Stimulated activated naive CD4-positive, alpha-beta T cell (primary cell): ENCODE measurements around the gene CDKAL1.
"Not testable (repeated sequence)": the region's sequence is repeated elsewhere in the genome, so short reads cannot be mapped to it uniquely, and the experiment has no call there.

Experiments used
- DNase-seq, 6 experiments: peaks; one replicate each; lab custom pipeline; 2025; lab: John Stamatoyannopoulos, UW

Gene CDKAL1

DNA sequence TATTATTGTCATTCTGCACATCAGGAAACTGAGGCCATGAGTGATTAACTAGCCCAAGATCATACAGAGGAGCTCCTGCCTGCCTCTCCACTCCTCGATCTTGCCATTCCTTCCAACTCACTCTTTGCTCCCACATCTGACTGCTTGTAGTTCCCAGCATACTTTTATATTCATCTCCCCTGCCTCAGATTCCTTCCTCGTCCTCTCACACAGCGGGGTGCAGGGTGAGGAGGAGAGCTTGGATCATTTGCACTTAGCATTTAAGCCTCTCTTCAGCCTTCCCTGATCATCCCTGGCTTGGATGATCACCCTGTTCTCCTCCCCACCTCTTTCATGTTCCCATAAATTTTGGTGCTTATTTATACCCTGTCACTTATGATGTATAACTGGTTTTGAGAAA is 544.2 kb downstream of the CDKAL1 start:
- no peak for DNase-seq

DNA sequence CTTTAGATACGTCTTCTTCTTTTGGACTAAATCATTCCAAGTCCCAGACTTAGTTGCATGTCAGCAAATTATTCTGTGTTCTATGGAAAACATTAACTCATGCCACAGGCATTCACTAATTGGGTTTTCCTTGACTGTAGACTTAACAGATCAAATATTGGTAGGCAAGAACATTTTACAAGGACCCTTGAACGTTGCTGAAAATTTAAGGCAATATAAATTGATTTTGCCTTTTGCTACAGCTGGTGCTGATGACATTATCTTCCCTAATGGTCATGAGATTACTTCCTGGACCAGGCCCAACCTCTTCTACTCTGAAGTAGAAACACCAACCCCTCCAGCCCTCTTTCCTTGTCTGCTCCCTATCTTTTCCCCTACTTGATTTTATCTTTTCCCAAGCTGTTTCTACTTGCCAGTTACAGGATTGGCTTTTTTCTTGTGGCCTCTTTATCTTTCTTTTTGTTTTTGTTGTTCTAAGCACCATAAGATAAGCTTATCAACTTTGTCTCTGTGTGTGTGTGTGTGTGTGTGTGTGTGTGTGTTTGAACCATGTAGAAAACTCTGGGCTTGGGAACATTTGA is 545.3 kb downstream of the CDKAL1 start:
- DNase-seq, result no peak

DNA sequence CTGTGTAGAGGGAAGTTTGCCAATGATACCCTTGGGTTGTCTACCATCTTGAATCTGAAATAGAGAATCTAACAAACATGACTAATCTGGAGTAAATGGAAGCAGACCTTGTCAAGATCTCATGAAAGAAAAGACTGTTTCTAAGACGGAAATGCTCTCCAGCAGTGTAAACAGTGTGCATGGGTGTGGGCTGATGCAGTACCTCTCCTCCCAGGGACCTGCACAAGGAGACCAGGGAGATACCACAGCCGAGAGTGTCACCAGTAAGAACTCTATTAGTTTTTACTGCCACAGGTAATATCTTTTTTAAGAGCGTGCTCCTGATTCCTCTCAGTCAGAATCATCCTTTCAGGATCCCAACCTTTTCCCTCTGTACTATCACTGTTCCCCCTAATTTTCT is 546.0 kb downstream of the CDKAL1 start:
- no peak for DNase-seq

DNA sequence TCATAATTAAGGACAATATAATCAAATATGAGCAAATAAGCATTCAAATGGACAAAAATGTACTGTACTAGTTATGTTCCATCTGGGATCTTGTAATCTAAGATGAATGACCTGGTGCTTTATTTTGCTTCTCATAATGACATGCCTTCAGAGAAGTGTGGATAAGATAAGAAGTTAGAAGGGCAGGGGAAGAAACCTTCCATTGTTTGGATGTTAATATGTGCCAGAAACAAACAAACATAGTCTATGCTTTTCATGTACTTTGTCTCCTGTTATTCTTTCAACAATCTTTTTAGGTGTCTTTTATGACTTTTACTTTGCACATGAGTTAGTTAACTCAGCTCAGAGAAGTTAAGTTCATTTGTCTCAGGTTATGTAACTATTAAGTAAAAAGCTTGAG is 547.8 kb downstream of the CDKAL1 start:
- no peak for DNase-seq

DNA sequence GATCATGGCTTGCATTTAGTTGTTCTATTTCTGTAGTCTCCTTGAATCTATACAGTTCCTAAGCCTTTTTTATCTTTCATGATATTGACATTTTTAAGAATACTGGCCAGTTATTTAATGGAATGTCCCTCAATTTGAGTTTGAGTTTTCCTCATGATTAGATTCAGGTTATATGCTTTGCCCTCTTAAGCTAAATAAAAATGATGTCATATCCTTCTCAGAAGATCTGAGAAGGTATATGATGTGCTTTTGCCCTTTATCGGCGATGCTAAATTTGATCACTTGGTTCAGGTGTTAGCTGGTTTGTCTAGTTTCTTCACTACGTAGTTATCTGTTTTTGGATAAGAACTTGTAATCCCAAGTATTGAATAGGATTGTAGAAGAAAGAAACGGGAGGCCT is 549.5 kb downstream of the CDKAL1 start:
- DNase-seq, result no peak

DNA sequence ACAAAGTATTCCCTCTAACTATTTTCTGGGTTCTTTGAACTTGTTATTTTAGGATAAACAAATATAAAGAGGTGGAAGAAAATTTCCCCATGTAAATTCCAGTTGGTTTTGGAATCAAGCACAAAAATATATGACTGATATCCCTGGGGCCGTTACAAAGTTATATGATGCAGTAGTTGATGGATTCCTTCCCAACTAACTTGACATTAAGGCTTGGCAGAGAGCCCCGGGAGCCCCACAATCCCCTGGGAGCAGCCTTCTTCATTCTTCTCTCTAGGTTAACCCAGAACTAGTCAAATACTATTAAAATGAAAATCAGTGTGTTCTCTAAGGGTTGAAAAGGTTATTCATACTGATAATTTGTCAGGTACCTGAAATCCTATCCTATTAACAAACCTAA is 550.4 kb downstream of the CDKAL1 start:
- DNase-seq, result no peak

DNA sequence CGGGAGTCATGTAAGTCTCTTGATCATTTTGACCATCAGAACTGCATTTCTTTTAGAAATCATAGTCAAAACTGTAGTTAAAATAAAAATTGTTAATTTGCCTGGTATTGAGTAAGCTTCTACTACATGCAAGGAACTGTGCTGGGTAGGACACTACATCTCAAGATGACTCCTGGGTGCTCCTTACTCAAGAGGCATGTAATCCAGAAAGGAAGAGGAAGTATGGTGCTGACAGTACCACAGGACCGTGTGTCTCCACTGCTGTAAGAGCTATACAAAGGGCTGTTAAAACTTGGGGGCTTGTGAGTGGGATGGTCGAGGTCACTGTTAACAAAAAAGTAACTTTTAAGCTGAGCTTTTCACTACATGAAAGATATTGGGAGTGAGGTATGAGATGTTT is 551.0 kb downstream of the CDKAL1 start:
- no peak for DNase-seq

DNA sequence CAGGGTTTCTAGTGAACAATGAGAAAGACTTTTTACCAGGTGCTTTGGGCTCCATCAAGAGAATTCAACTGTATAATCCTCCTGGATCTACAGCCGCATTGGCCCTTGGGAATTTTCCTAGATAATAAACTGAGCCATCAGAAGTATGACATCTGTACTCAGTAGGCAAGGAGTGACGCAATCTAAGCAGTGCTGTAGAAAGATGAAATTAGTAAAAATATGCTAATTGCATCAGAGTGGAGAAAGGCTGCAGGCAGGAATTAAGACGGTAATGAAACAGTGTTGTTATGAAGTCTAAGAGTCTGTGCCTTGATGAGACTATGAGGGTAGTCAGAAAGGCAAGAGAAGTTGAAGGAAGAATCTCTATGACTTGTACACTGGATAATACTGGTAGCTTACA is 551.4 kb downstream of the CDKAL1 start:
- DNase-seq, result no peak

DNA sequence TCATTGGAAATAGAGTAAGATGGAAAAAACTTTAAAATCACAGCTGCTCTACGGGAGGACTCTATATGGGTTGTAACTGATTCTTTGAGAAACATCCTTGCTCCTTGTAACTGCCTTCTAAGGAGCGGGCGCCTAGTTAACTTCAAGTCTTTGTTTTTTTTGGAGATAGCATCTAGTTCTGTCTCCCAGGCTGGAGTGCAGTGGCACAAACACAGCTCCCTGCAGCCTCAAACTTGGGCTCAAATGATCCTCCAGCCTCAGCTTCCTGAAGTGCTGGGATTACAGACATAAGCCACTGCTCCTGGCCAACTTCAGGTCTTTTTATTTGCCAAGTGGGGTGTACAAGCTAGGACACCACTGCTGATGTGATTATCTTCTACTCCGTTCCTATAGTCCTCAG is 552.9 kb downstream of the CDKAL1 start:
- DNase-seq, result no peak

DNA sequence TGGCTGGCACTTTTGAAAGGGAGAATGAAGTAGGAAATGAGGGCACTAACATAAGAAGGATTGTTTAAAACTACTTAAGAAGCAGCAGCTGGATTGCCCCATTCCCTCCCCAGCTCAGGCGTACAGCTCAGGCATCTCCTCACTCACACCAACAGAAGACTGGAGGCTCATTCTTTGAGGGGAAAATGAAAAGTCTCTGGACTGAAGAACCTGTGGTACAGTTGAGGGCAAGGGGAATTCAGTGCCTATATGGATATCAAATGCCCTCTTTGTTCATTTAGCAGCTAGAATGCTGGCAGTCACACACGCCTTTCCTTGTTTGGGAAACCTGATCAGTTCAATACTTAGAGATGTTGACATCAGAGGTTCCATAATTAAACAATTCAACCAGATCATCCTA is 557.2 kb downstream of the CDKAL1 start:
- DNase-seq, result no peak

DNA sequence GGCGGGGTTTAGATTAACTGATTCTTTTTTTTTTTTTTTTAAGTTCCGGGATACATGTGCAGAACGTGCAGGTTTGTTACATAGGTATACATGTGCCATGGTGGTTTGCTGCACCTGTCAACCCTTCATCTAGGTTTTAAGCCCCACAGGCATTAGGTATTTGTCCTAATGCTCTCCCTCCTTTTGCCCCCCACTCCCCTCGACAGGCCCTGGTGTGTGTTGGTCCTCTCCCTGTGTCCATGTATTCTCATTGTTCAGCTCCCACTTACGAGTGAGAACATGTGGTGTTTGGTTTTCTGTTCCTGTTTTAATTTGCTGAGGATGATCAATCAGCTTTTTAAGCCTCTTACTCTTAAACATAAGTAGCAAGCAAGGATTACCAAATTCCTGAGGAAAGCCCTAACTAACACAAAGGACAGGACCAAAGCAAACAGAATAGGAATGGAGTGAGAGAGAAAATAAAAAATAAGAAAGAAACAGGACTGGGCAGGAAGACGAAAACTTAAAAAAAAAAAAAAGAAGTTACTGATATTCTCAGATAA is 558.0 kb downstream of the CDKAL1 start:
- DNase-seq, result not testable (repeated sequence)

DNA sequence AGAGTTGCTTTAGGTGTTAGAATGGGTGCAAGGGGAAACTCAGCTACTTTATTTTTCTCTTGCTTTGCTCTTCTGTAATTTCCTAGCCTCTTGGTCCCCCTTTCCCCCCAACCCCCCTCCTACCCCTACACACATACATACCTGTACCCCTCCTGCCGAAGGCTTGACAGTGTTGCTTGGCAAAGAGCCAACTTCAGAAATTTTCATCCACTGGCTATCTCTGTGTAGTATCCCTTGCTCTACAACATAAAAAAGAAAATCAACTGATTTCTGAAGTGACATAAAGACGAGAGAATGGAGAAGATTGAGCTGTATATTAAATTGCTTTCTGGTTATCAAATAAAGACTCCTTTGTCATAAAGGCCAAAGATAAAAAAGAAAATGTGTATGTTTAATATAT is 561.2 kb downstream of the CDKAL1 start:
- DNase-seq, result no peak

DNA sequence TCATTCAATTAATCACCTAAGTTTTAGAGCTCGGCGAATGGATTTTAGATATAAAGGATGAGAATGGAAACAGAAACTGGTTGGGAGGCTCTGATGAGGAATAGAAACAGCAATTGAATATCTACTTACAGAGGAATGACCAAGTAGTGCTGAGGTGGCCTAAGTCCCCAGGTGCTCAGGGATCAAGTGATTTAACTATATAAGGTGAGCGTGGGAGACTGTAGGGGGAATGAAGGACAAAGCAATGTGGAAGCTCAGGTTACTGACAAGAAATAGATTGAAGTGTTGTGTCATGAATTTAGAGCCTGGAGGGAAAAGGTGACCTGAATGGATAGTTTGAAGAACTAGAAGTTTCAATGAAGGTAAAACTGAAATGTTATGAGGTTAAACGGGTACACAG is 563.9 kb downstream of the CDKAL1 start:
- no peak for DNase-seq

DNA sequence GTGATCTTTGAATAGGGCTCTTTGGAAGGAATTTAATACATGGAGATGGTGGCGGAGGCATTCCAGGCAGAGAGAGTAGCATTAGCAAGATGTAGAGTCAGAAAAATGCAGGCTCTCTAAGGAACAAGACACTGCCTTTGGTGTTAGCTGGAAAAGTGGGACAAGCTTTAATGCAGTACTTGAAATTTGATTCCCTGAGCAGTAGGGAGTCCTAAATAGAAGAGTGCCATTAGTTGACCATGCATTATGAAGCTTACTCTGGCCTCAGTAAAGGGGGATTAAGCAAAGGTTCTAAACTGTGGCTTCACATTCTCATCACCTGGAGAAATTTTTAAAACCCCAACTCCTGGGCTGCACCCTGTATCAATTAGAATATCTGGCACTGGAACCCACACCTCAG is 564.5 kb downstream of the CDKAL1 start:
- DNase-seq, result no peak

DNA sequence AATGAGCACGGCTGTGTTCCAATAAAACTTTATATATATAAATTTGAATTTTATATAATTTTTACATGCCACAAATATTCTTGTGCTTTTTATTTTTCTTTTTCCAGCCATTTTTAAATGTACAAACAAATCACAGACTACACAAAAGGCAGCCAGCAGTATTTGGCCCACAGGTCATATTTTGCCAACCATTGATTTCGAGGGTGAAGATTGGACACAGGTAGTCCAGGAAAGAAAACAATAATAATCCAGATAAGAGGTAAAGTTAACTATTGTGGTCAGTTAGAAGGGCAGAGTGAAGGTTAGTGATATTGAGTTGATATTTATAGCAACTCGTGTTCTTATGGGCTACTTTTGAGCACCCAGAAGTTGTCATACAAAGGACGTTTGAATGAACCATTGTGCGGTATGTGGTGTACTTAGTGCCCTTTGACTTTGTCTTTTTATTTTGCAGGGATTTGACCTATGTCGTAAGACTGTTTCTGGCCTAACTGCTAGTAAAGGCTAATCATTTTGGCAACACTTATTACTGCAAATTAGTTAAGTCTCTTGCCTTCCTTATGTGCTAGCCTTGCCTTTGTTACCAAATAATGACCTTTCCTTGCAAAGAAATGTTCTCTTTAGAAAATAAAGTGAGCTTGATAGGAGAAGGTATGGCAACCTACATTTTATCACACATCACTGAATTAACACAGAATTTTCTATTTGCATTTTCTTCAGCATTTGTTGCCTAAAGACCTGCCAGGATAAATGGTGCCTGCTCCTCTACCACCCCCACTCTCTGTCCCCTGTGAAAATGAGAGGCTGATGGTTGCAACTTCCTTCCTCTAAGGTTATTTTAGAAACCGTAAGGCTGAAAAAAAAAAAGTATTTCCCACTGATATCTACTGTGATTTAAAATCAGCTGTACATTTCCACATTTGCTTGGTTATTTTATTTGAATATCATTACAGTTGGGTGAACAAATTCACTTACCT is 565.4 kb downstream of the CDKAL1 start:
- DNase-seq, result no peak

DNA sequence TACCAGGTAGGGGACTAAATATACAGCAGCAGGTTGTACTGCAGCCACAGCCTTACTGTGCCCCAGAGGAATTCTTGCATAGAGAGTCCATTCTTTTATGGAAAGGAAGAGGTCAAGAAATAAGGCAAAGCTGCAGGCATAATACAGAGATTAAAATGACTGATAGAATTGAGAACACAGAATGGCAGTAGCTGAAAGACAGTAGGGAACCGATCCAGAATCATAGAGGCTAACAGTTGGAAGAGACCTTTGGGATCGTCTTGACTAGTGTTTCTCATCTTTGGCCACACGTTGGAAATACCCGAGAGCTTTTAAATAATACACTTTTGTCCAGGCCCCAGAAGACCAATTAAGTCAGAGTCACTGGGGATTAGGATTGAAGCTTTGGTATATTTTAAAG is 566.7 kb downstream of the CDKAL1 start:
- no peak for DNase-seq

DNA sequence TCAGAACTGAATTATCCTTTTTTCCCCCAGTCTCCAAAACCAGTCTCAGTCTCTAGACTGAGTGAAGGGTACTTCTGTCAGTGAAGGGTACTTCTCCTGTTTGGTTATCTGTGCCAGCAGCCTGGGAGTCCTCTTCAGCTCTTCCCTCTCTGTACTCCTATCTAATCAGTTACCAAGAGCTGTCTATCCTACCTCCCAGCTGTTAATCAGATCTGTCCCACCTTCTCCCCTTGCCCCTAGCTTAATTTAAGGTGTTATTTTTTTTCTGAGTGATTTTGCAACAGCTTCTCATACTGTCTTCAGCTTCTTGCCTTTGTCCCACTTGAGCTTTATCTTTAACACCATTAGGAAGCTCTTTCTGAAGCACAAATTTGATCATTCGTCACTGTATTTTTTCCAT is 567.4 kb downstream of the CDKAL1 start:
- DNase-seq, result no peak

DNA sequence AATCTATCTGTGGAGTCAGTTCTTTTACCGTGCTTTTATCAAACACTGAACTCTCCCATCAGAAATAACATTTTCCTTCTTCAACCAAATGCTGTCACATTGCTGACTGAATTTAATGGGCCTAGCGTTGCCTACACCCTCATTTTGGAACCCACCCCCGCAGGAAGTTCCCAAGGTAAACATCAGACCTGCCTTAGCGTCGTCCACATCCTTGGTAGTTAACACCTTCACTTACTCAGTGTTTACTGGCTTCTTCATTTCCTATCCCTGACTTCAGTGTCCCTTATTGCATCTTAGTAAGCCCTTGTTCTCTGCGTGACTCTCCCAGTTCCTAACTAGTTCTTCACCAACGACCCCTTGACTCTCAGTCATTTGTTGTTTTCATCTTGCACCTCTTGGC is 567.9 kb downstream of the CDKAL1 start:
- DNase-seq, result no peak

DNA sequence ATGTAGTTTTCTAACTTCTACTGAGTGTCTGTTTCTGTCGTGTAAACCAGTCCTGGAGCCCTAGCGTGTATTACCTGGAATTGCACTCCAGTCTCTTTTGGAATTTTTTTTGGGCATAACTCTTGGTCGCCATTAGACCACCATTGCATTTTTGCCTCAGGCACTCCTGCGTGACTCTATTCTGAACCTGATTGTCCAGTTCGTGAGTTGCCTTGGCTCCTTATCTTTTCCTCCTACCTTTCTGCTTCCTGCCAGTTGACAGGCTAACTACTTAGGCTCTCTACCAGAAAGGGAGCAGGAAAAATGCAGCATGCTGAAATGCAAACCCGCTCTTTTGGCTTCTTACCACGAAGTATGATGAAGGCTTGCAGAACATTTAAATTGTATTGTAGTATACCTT is 568.4 kb downstream of the CDKAL1 start:
- DNase-seq, result no peak

DNA sequence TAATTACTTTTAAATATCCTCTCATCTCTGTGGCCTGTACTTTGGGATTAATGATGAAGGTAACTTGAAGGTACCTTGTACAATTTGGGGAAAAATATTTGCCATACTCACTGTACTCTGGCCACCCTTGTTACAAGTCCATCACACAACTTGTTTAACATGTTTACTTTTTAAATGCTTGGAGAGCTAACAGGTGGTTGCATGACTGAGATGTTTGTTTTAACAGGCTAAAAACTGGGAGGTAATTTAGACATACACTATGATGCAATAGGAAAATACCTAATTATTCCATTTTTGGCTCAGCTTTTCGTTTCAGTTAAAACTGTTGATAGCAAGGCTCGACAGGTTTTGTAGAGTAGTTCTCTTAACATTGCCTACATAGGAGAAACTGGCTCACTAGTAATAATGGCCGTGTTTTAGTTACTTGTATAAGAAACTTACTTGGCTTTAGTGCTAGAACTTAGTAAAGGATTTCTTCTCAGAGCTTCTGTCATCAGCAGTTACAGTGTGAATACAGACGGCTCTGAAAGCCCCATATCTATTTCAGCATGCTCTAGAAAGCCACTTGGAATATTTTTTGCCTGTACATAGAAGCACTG is 569.5 kb downstream of the CDKAL1 start:
- no peak for DNase-seq

DNA sequence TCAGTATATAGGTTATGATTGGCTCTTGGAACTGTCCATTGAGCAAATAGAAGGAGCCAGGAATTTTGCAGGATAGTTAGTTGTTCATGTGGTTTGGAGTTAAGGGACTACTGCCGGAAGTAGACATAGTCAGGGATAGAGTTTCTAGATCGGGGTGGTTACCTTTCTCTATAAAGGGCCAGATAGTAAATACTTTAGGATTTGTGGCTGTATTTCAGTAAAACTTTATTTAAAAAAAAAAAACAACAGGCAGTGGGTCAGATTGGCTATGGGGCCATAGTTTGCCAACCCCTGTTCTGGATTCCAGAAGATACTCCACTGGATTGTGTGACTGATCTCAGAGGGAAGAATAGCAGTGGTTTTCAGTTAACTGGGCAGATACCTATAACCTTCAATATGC is 570.0 kb downstream of the CDKAL1 start:
- no peak for DNase-seq

DNA sequence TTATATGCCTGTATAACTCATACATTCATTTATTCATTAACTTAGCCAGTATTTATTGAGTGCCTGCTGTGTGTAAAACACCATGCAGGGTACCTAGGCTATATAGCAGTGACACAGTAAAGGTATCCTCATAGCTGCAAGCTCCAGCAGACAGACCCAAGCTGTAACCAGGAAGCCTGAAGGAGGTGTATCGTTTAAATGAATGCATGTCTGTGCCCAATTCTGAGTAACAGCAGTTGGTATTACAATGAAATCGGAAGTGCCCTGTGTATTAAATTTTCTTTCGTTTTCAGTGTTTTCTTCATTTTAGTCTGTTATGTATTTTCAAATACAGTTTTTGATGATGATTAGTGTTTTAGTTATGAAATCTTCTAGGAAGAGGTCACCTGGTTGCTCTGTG is 573.5 kb downstream of the CDKAL1 start:
- no peak for DNase-seq
